Calu3 (cell line): Measurements from ENCODE around the gene PPARGC1A. TPM values are rescaled to one million over a fixed set of nuclear protein-coding genes. Genes with fewer than 3 reads are reported as not detected.
A peak's percentile ranks its signal among the peaks of the same experiment; 100 is the strongest.

Source experiments
- BruUV-seq: library from RNA; stranded (reverse); fragments of 400-500 nt; replicated peaks from 2 replicates; lab custom pipeline; 2021; lab: Mats Ljungman, UMichigan
- CTCF ChIA-PET: fragments of 300-600 bp; sonication (Branson Sonifier 250); formaldehyde crosslinking; loops from one replicate; lab custom pipeline; 2022; ENCODE audit warnings: antibody characterized with exemption; lab: Charles Lee
- DNase-seq: peaks from one replicate; pipeline ENCODE4 v3.0.0; 2022
- H3K27ac Mint-ChIP-seq: one replicate; pipeline ENCODE4 v1.8.0; 2022; ENCODE audit warnings: mixed read lengths; ENCODE audit not compliant: unreplicated experiment
- H3K27me3 Mint-ChIP-seq: one replicate; pipeline ENCODE4 v1.8.0; 2022; ENCODE audit warnings: mixed read lengths; ENCODE audit not compliant: unreplicated experiment
- H3K36me3 Mint-ChIP-seq: one replicate; pipeline ENCODE4 v1.8.0; 2022; ENCODE audit warnings: mild to moderate bottlenecking, moderate library complexity, mixed read lengths; ENCODE audit not compliant: insufficient read depth, unreplicated experiment
- H3K4me1 Mint-ChIP-seq: one replicate; pipeline ENCODE4 v1.8.0; 2022; ENCODE audit warnings: mild to moderate bottlenecking, low read depth, mixed read lengths; ENCODE audit not compliant: unreplicated experiment
- H3K4me3 Mint-ChIP-seq: one replicate; pipeline ENCODE4 v1.8.0; 2022; ENCODE audit warnings: mild to moderate bottlenecking, low read depth, moderate library complexity, mixed read lengths; ENCODE audit not compliant: unreplicated experiment
- H3K9me3 Mint-ChIP-seq: one replicate; pipeline ENCODE4 v1.8.0; 2022; ENCODE audit warnings: low read depth, mixed read lengths; ENCODE audit not compliant: unreplicated experiment
- CTCF ChIP-seq: fragments of 200-600 bp; IDR thresholded peaks from one replicate; pipeline ENCODE4 v1.8.0; 2022; ENCODE audit warnings: antibody characterized with exemption; ENCODE audit not compliant: unreplicated experiment
- intact Hi-C: fragments of 100-400 bp; cut with micrococcal nuclease; formaldehyde crosslinking; loops from one replicate; pipeline ENCODE4 v1.10.0; 2022; ENCODE audit not compliant: unreplicated experiment
- total RNA-seq: library from RNA; stranded (reverse); gene quantifications from 2 replicates; pipeline ENCODE4 v1.2.3, GENCODE V29; 2022

The PPARGC1A gene
- total RNA-seq, 1 experiment from 2014 or later = 7.6 TPM

DNA sequence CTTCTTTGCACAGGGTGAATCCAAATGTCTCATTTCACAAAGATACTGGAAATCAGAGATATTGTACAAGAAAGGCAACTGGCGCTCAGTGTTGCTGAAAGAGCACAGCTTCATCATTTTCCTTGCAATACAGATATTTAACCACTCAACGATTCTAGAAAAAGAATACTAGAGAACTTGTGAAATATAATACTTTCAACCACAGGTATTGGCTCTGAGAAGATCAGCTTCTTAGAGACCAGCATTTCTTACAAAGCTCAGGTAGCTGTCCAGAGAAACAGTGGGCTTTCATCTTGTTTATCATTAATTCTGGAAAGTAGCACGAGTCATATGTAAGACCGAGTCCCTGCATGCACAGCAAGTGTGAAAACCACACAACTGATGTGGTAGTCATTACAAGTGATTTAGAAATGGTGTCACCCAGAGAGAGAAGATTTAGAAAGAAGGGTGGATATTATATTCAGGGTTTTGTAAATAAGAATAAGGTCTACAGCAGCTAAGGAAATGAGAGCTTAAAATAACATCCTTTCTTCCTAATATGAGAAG lies 7.8 kb upstream of the PPARGC1A start:
- no peaks in the 10 kb centered on the region for H3K9me3 Mint-ChIP-seq
- no peak overlapping the region for H3K27ac Mint-ChIP-seq
- intact Hi-C loops = no loop called here

DNA sequence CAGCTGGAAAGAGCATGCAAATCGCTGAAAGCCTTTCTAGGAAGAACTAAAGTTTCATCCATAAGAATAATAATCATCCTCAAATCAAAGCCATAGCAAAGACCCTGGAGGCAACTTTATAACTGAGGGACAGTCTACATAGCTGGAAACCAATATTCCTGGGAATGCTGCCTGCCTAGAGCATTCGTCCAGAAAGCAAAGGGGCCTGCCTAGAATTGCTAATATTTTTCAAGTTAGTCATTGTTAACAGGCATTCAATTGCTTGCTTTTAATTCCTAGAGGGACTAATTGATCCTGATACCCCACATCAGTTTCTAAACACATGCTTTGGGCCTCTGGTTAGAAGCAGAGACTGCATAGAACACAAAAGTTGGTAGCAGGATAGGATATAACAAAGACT lies 4.2 kb upstream of the PPARGC1A start:
- H3K27ac Mint-ChIP-seq = no peak overlapping the region
- CTCF ChIA-PET = no interaction called here
- intact Hi-C loops = no loop called here
- DNase-seq = no peak
- no TSS peak for BruUV-seq
- TF ChIP-seq CTCF = no peak
- H3K4me3 Mint-ChIP-seq = no peak overlapping the region
- peaks cover 12% of the 10 kb centered on the region for H3K4me1 Mint-ChIP-seq
- peaks cover 19% of the 10 kb centered on the region for H3K36me3 Mint-ChIP-seq
- no peaks in the 10 kb centered on the region for H3K9me3 Mint-ChIP-seq
- no peaks in the 10 kb centered on the region for H3K27me3 Mint-ChIP-seq

More for the DNA sequence above, 7.8 kb upstream of the PPARGC1A start:
- CTCF ChIA-PET = no interaction called here
- peaks cover 6% of the 10 kb centered on the region for H3K4me1 Mint-ChIP-seq
- no peak for DNase-seq
- H3K27me3 Mint-ChIP-seq = no peaks in the 10 kb centered on the region
- H3K4me3 Mint-ChIP-seq = no peak overlapping the region
- no peaks in the 10 kb centered on the region for H3K36me3 Mint-ChIP-seq
- no peak for TF ChIP-seq CTCF
- BruUV-seq = no TSS peak

GRCh38 chr4:23891064-23891421 lies 1.2 kb upstream of the PPARGC1A start:
- peaks cover 29% of the 10 kb centered on the region for H3K36me3 Mint-ChIP-seq
- intact Hi-C loops = no loop called here
- BruUV-seq = no TSS peak
- H3K27ac Mint-ChIP-seq = peak overlapping the region; percentile 57
- CTCF ChIA-PET = interaction anchor here (0.7 to 1.3 kb wide), 3 partner anchors 12 to 108 kb away, joined by 3 to 4 read pairs (median 3); no protein-coding TSS in a partner anchor
- H3K4me1 Mint-ChIP-seq = peaks cover 21% of the 10 kb centered on the region
- TF ChIP-seq CTCF = no peak
- no peaks in the 10 kb centered on the region for H3K27me3 Mint-ChIP-seq
- H3K4me3 Mint-ChIP-seq = peak overlapping the region; percentile 88
- no peak for DNase-seq
- no peaks in the 10 kb centered on the region for H3K9me3 Mint-ChIP-seq

- TF ChIP-seq CTCF = no peak
- intact Hi-C loops = no loop called here
- peak overlapping the region; percentile 88 for H3K4me3 Mint-ChIP-seq
- DNase-seq = no peak
- peak overlapping the region; percentile 57 for H3K27ac Mint-ChIP-seq
- BruUV-seq = no TSS peak
- no peaks in the 10 kb centered on the region for H3K9me3 Mint-ChIP-seq
- peaks cover 21% of the 10 kb centered on the region for H3K4me1 Mint-ChIP-seq
- H3K36me3 Mint-ChIP-seq = peaks cover 29% of the 10 kb centered on the region
- H3K27me3 Mint-ChIP-seq = no peaks in the 10 kb centered on the region
- CTCF ChIA-PET = interaction anchor here (0.6 to 1.3 kb wide), 8 partner anchors 11 to 1287 kb away, joined by 3 to 5 read pairs (median 4); no protein-coding TSS in a partner anchor
These were observed 669 bp upstream of the PPARGC1A start for GRCh38 chr4:23890369-23891063.
